ENCODE measurements around the gene CST3. TPM values are rescaled to one million over a fixed set of nuclear protein-coding genes. Genes with fewer than 3 reads are reported as not detected.
"Not testable (repeated sequence)": the region's sequence is repeated elsewhere in the genome, so short reads cannot be mapped to it uniquely, and the experiment has no call there.

Gene CST3, protein sequence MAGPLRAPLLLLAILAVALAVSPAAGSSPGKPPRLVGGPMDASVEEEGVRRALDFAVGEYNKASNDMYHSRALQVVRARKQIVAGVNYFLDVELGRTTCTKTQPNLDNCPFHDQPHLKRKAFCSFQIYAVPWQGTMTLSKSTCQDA
- total RNA-seq, result under 1 TPM; 0.47 to 0.61 TPM

DNA sequence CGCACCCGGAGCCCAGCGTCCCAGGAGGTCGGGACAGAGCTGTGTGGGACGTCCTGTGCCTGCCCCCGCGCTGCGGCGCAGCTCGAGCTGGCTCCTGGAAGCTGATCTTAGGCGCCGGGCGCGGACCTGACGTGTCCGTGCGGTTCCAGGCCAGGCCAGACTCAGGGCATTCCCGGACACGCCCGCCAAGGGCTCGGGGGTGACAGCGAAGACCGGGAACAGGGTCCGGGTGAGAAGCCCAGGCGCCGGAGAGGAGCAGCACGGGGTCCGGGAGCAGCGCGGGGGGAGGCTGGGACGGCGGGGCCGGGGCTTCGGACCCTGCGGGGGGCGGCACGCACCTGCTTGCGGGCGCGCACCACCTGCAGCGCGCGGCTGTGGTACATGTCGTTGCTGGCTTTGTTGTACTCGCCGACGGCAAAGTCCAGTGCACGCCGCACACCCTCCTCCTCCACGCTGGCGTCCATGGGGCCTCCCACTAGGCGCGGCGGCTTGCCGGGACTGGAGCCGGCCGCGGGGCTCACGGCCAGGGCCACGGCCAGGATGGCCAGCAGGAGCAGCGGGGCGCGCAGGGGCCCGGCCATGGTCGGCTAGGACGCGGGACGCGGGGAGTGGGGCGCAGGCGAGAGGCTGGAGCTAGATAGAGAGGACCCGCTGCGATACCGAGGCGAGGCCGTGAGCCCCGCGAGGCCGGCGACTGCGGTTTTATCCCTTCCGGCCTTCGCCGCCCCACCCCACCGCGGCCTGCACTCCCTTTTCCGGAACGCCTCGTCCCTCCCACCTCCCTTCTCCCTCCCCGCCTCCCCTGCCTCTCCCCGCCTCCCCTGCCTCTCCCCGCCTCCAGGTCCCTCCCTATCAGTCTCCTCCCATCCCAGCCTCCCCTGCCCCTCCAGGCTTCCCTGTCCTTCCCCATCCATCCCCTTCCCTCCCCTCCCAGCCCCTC, at the start of gene CST3:
Gene CST3 (minus strand): TSS at position 674 of the 940 bp plus-strand sequence. CDS start 93 bp downstream, at position 581.
- Mint-ChIP-seq H3K4me3 (peak within 1 kb of the TSS; percentile 3), H3K27ac (no peak within 1 kb of the TSS), H3K36me3 (no peaks in the 10 kb centered on the region), H3K27me3 (peaks cover 22% of the 10 kb centered on the region), H3K9me3 (ENCODE audit: low read depth) (no peaks in the 10 kb centered on the region), H3K4me1 (peaks cover 3% of the 10 kb centered on the region)
- ATAC-seq (peak; percentile 23), DNase-seq (no peak)
- CTCF ChIA-PET, result no interaction called here

GRCh38 chr20:23686046-23686750, 48.4 kb upstream of the CST3 start:
- DNase-seq, result peak; percentile 15
- Mint-ChIP-seq H3K4me3 (no peak overlapping the region), H3K27ac (no peak overlapping the region), H3K27me3 (no peaks in the 10 kb centered on the region), H3K9me3 (ENCODE audit: low read depth) (no peaks in the 10 kb centered on the region), H3K4me1 (no peaks in the 10 kb centered on the region), H3K36me3 (no peaks in the 10 kb centered on the region)
- ATAC-seq, result no peak
- CTCF ChIA-PET, result no interaction called here

DNA sequence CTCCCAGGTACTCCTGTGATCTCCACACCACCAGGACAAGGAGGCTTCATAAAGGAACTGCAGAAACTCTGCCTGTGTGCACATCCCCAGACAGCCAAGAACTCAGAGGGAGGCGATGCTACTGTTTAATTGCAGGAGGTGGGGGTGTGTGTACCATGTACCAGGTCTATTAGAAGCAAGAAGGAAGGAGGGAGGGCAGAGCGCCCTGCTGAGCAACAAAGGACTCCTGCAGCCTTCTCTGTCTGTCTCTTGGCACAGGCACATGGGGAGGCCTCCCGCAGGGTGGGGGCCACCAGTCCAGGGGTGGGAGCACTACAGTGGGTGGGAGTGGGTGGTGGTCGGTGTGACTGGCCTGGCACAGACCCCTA, 47.8 kb upstream of the CST3 start:
- ATAC-seq; H3K27ac Mint-ChIP-seq; H3K9me3 Mint-ChIP-seq (ENCODE audit: low read depth); H3K4me3 Mint-ChIP-seq; H3K4me1 Mint-ChIP-seq; H3K27me3 Mint-ChIP-seq; H3K36me3 Mint-ChIP-seq; CTCF ChIA-PET: not testable (repeated sequence)
- peak; percentile 4 for DNase-seq

GRCh38 chr20:23684261-23684660, 46.5 kb upstream of the CST3 start:
- Mint-ChIP-seq H3K9me3 (ENCODE audit: low read depth) (no peaks in the 10 kb centered on the region), H3K27me3 (peaks cover 3% of the 10 kb centered on the region), H3K36me3 (no peaks in the 10 kb centered on the region), H3K4me1 (no peaks in the 10 kb centered on the region), H3K4me3 (no peak overlapping the region), H3K27ac (no peak overlapping the region)
- no peak for ATAC-seq
- DNase-seq, result no peak
- CTCF ChIA-PET, result no interaction called here

DNA sequence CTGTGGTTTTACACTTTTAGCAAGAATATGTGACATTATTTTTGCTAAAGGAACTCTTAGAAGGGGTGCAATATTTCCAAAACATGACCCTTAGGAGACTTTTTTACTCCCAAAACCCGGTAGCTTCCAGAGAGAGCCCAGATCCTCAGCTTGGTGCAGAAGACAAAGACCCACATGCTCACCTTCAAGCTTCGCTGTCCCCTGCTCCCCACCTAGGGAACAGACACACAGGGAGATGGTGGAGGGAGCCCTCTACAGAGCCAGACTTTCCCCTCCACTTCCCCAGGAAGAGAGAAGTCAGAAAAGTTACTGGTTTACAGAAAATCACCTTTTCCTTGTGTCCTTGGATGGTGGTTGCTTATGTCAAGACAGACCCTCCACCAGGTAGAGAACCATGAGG, 46.1 kb upstream of the CST3 start:
- Mint-ChIP-seq H3K9me3 (ENCODE audit: low read depth) (no peaks in the 10 kb centered on the region), H3K4me1 (no peaks in the 10 kb centered on the region), H3K27me3 (peaks cover 3% of the 10 kb centered on the region), H3K36me3 (no peaks in the 10 kb centered on the region), H3K27ac (no peak overlapping the region), H3K4me3 (no peak overlapping the region)
- CTCF ChIA-PET, result no interaction called here
- ATAC-seq, result no peak
- DNase-seq, result no peak

DNA sequence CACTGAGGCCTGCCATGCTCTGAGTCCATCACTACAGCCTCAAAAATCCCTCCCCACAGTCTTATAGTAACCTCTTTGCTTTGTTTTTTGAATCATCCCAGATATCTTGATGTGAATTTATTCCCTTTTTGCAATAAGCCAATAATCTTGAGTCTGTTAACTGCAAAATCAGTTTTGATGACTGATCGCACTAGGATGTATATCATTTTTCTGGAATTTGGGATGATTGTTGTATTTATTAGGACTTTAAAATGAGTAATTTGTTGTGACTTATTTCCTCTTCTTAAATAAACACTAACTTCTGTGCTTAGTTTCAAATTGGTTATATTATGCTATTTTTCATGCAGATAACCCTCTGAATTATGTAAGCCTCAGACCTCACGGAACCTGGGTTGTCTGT, 45.5 kb upstream of the CST3 start:
- CTCF ChIA-PET, result no interaction called here
- H3K9me3 Mint-ChIP-seq (ENCODE audit: low read depth), result no peaks in the 10 kb centered on the region
- H3K27me3 Mint-ChIP-seq, result peaks cover 3% of the 10 kb centered on the region
- no peaks in the 10 kb centered on the region for H3K36me3 Mint-ChIP-seq
- no peak overlapping the region for H3K4me3 Mint-ChIP-seq
- H3K4me1 Mint-ChIP-seq, result no peaks in the 10 kb centered on the region
- no peak overlapping the region for H3K27ac Mint-ChIP-seq
- no peak for DNase-seq
- ATAC-seq, result no peak

GRCh38 chr20:23680146-23680545, 42.4 kb upstream of the CST3 start:
- CTCF ChIA-PET, result no interaction called here
- ATAC-seq, result no peak
- H3K4me1 Mint-ChIP-seq, result no peaks in the 10 kb centered on the region
- no peak overlapping the region for H3K27ac Mint-ChIP-seq
- peaks cover 19% of the 10 kb centered on the region for H3K27me3 Mint-ChIP-seq
- no peaks in the 10 kb centered on the region for H3K9me3 Mint-ChIP-seq (ENCODE audit: low read depth)
- no peaks in the 10 kb centered on the region for H3K36me3 Mint-ChIP-seq
- DNase-seq, result peak; percentile 27
- no peak overlapping the region for H3K4me3 Mint-ChIP-seq

DNA sequence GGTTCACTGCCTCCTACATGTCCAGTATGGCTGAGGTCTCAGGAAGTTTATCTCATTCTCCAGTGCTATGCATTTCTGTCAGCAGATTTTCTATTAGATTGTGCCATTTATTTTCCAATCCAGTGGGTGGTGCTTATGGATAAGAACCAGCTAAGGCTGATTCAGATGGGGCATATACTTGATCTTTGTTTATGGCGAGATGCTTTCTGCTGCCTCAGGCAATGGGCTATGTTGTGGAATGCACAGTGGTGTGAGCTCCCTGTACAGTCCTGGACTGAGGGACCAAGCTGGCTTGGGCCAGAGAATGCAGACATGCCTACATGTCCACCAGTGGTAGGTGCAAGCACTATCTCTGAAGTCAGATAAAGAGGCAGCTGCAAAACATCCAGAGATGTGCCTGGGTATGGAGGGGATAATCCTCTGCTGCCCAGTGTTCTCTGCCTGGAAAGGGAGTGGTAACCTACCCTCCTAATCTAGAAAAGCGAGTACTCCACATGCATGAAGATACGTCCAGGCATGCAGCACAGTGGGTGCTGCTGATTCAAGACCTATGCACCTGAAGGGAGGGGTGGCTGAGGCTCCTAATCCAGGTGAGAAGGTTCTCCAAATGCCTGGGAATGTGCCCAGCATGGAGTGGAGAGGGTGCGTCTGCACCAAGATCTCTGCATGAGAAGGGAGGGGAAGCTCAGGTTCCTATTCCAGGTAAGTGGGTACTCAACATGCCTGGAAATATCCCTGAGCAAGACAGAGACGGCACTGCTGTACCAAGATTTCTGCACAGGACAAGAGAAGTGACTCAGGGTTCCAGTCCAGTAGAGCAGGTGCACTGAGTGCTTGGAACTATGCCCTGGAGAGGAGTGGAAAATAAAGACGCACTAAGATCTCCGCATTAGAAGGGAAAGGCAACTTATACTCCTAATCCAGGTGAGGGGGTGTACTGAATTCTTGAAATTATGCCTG, 41.7 kb upstream of the CST3 start:
- Mint-ChIP-seq H3K27ac (no peak overlapping the region), H3K36me3 (no peaks in the 10 kb centered on the region), H3K27me3 (peaks cover 19% of the 10 kb centered on the region), H3K4me1 (no peaks in the 10 kb centered on the region), H3K4me3 (no peak overlapping the region), H3K9me3 (ENCODE audit: low read depth) (no peaks in the 10 kb centered on the region)
- no peak for ATAC-seq
- DNase-seq, result peak; percentile 15
- CTCF ChIA-PET, result no interaction called here

DNA sequence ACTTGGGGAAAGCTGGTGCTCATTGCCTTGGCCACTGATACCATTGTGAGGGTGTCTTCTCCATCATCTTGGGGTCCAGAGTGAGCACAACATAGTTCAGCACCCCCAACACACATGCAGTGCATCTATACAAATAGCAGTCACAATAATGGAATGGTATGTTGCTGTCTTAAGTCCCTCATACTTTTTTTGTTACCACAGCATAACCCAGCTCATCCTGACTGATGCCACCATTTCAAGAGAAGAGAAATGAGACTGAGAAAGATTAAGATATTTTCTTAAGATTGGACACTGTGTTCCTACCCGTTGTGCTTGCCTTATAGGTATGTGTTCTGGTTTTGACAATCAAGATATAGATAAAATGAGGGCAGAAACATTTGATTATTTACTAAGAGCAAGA, 35.5 kb upstream of the CST3 start:
- Mint-ChIP-seq H3K27me3 (peaks cover 16% of the 10 kb centered on the region), H3K4me3 (no peak overlapping the region), H3K36me3 (no peaks in the 10 kb centered on the region), H3K4me1 (no peaks in the 10 kb centered on the region), H3K9me3 (ENCODE audit: low read depth) (no peaks in the 10 kb centered on the region), H3K27ac (no peak overlapping the region)
- ATAC-seq (no peak), DNase-seq (no peak)
- CTCF ChIA-PET, result no interaction called here

- no peaks in the 10 kb centered on the region for H3K4me1 Mint-ChIP-seq
- peaks cover 12% of the 10 kb centered on the region for H3K27me3 Mint-ChIP-seq
- CTCF ChIA-PET, result no interaction called here
- no peak overlapping the region for H3K27ac Mint-ChIP-seq
- no peaks in the 10 kb centered on the region for H3K36me3 Mint-ChIP-seq
- ATAC-seq (no peak), DNase-seq (no peak)
- no peak overlapping the region for H3K4me3 Mint-ChIP-seq
- H3K9me3 Mint-ChIP-seq (ENCODE audit: low read depth), result no peaks in the 10 kb centered on the region
Measured at GRCh38 chr20:23672158-23672557, 34.4 kb upstream of the CST3 start.

GRCh38 chr20:23671479-23671878, 33.7 kb upstream of the CST3 start:
- ATAC-seq (no peak), DNase-seq (no peak)
- no peak overlapping the region for H3K27ac Mint-ChIP-seq
- no peaks in the 10 kb centered on the region for H3K9me3 Mint-ChIP-seq (ENCODE audit: low read depth)
- CTCF ChIA-PET, result no interaction called here
- no peak overlapping the region for H3K4me3 Mint-ChIP-seq
- no peaks in the 10 kb centered on the region for H3K36me3 Mint-ChIP-seq
- H3K27me3 Mint-ChIP-seq, result peaks cover 7% of the 10 kb centered on the region
- H3K4me1 Mint-ChIP-seq, result no peaks in the 10 kb centered on the region

GRCh38 chr20:23670361-23670760, 32.6 kb upstream of the CST3 start:
- Mint-ChIP-seq H3K4me3 (no peak overlapping the region), H3K27ac (no peak overlapping the region), H3K36me3 (no peaks in the 10 kb centered on the region), H3K4me1 (no peaks in the 10 kb centered on the region), H3K9me3 (ENCODE audit: low read depth) (no peaks in the 10 kb centered on the region), H3K27me3 (peaks cover under 1% of the 10 kb centered on the region)
- ATAC-seq (no peak), DNase-seq (no peak)
- CTCF ChIA-PET, result no interaction called here

DNA sequence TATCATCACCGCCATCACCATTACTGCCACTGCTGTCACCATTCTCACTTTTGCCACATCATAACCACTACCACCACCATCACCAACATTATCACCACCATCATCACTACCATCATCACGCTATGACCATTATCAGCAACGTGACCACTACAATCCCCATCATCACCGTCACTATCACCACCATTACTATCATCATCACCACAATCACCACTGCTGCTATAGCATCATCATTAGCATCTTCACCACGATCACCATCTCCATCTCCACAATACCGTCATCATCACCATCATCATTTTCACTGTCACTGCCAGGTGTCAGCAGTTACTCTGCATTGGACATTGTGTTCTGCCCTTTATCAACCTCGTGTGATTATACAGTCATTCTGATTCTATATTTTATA, 32.1 kb upstream of the CST3 start:
- Mint-ChIP-seq H3K27ac (no peak overlapping the region), H3K4me1 (no peaks in the 10 kb centered on the region), H3K27me3 (no peaks in the 10 kb centered on the region), H3K9me3 (ENCODE audit: low read depth) (no peaks in the 10 kb centered on the region), H3K36me3 (no peaks in the 10 kb centered on the region), H3K4me3 (no peak overlapping the region)
- CTCF ChIA-PET, result no interaction called here
- ATAC-seq (no peak), DNase-seq (no peak)

Data from activated CD8-positive, alpha-beta memory T cell treated with anti-CD3 and anti-CD28 coated beads, Interleukin-2, amount 10 ng/mL, durations not matched to agents 7 days and 5 days (primary cell).